GM19239 (cell line): ENCODE measurements around the gene STXBP6.

Experiments
- DNase-seq: peaks from one replicate; pipeline ENCODE4 v3.0.0; 2011; ENCODE audit warnings: low spot score; ENCODE audit not compliant: insufficient read length
- FAIRE-seq: peaks from 2 replicates; lab custom pipeline; 2011; peaks lifted over from hg19 to GRCh38; lab: Jason Lieb, UNC

The STXBP6 gene

GRCh38 chr14:24873551-24873950 is 176.4 kb downstream of the STXBP6 start:
- FAIRE-seq (no peak), DNase-seq (no peak)

- FAIRE-seq = no peak
Observed at GRCh38 chr14:24870949-24871701, 178.8 kb downstream of the STXBP6 start.

GRCh38 chr14:24868389-24868788 is 181.6 kb downstream of the STXBP6 start:
- no peak for DNase-seq
- FAIRE-seq = no peak

More at GRCh38 chr14:24870949-24871701, 178.8 kb downstream of the STXBP6 start:
- no peak for DNase-seq

- DNase-seq (no peak), FAIRE-seq (no peak)
Observed at GRCh38 chr14:24866067-24866639, 183.8 kb downstream of the STXBP6 start.

GRCh38 chr14:24863968-24864684 is 185.8 kb downstream of the STXBP6 start:
- DNase-seq = no peak
- no peak for FAIRE-seq

GRCh38 chr14:24861083-24861630 is 188.8 kb downstream of the STXBP6 start:
- DNase-seq (no peak), FAIRE-seq (no peak)

GRCh38 chr14:24859559-24859958 is 190.4 kb downstream of the STXBP6 start:
- DNase-seq (no peak), FAIRE-seq (no peak)

GRCh38 chr14:24858684-24859083 is 191.3 kb downstream of the STXBP6 start:
- FAIRE-seq (no peak), DNase-seq (no peak)

- FAIRE-seq (no peak), DNase-seq (no peak)
Observed at GRCh38 chr14:24858052-24858451, 191.9 kb downstream of the STXBP6 start.

- FAIRE-seq = no peak
- DNase-seq = no peak
Observed at GRCh38 chr14:24857277-24857676, 192.7 kb downstream of the STXBP6 start.

- no peak for FAIRE-seq
- DNase-seq = no peak
Observed at GRCh38 chr14:24853446-24853845, 196.5 kb downstream of the STXBP6 start.

GRCh38 chr14:24852312-24853060 is 197.5 kb downstream of the STXBP6 start:
- no peak for FAIRE-seq
- DNase-seq = no peak

GRCh38 chr14:24851837-24852236 is 198.1 kb downstream of the STXBP6 start:
- FAIRE-seq (no peak), DNase-seq (no peak)

GRCh38 chr14:24851406-24851805 is 198.5 kb downstream of the STXBP6 start:
- FAIRE-seq (no peak), DNase-seq (no peak)

GRCh38 chr14:24850072-24850471 is 199.9 kb downstream of the STXBP6 start:
- DNase-seq (no peak), FAIRE-seq (no peak)

- DNase-seq (no peak), FAIRE-seq (no peak)
Observed at GRCh38 chr14:24849471-24849870, 200.5 kb downstream of the STXBP6 start.

GRCh38 chr14:24848102-24848790 is 201.7 kb downstream of the STXBP6 start:
- no peak for DNase-seq
- no peak for FAIRE-seq

- no peak for DNase-seq
- no peak for FAIRE-seq
Observed at GRCh38 chr14:24847568-24848095, 202.3 kb downstream of the STXBP6 start.

- FAIRE-seq = no peak
- no peak for DNase-seq
Observed at GRCh38 chr14:24846261-24846660, 203.7 kb downstream of the STXBP6 start.
